Stomach (tissue), 9 donors: Measurements from ENCODE around the gene AXIN2. TPM values are rescaled to one million over a fixed set of nuclear protein-coding genes. Genes with fewer than 3 reads are reported as not detected.

ENCODE experiments used
- DNase-seq, 2 donors: peaks; one replicate each; pipeline versions ENCODE4 v3.0.0 to v3.0.0-alpha.2; 2013 to 2019
- H3K27ac ChIP-seq, 5 donors: fragments of 200-600 bp in 4 of 5; sonication (generic) in 4 of 5; one replicate each; pipeline ENCODE4 v1.5.1; 2013 to 2019; ENCODE audit warnings: mild to moderate bottlenecking in 1 of 5, moderate library complexity in 1 of 5
- H3K27me3 ChIP-seq, 3 donors: fragments of 200-600 bp; sonication (generic); one replicate each; pipeline ENCODE4 v1.5.1; 2017 to 2019; ENCODE audit warnings: mixed run types in 1 of 3
- H3K36me3 ChIP-seq, 4 donors: fragments of 200-600 bp; sonication (generic); 1 replicate in 3 of 4; 2 replicates in 1 of 4; pipeline ENCODE4 v1.5.1; 2016 to 2019
- H3K4me1 ChIP-seq, 4 donors: fragments of 200-600 bp; sonication (generic); one replicate each; pipeline ENCODE4 v1.5.1; 2016 to 2019
- H3K4me3 ChIP-seq, 4 donors: fragments of 200-600 bp; sonication (generic) in 3 of 4; one replicate each; pipeline ENCODE4 v1.5.1; 2016 to 2019; ENCODE audit warnings: mild to moderate bottlenecking in 1 of 4
- H3K9me3 ChIP-seq, 4 donors: fragments of 200-600 bp; sonication (generic); one replicate each; pipeline ENCODE4 v1.5.1; 2016 to 2019
- EP300 ChIP-seq: sonication (generic); formaldehyde crosslinking; IDR thresholded peaks from one replicate; pipeline ENCODE4 v1.6.1; 2017; ENCODE audit warnings: antibody characterized with exemption
- POLR2A ChIP-seq, 4 donors: fragments of 450-650 bp; IDR thresholded peaks; one replicate each; pipeline ENCODE4 v1.6.1; 2016; ENCODE audit warnings: antibody characterized with exemption in 4 of 4, control low read depth in 2 of 4, mild to moderate bottlenecking in 1 of 4, moderate library complexity in 1 of 4
- POLR2AphosphoS5 ChIP-seq, 3 donors: sonication (generic); formaldehyde crosslinking; IDR thresholded peaks; one replicate each; pipeline ENCODE4 v1.6.1; 2016; ENCODE audit warnings: antibody characterized with exemption in 3 of 3
- WGBS, 5 donors: extraction: QIAGEN DNeasy Blood & Tissue Kit in 3 of 5; methylation state at CpG; one replicate each; pipeline versions ENCODE4 v1.1.5 to v1.1.7; 2013 to 2018; 5-methylcytosine and 5-hydroxymethylcytosine counted together
- intact Hi-C: fragments of 100-400 bp; cut with DNase I; formaldehyde crosslinking; loops from one replicate; pipeline ENCODE4 v1.15.1; 2023; ENCODE audit warnings: low total_unique reads
- polyA plus RNA-seq, 3 donors: library from polyadenylated mRNA; stranded (reverse); fragments of 200-250 nt; gene quantifications; one replicate each; pipeline ENCODE4 v1.2.3, GENCODE V29; 2013
- total RNA-seq, 5 donors: library from RNA; depleted of rRNA; stranded (reverse); fragments of >200 nt; gene quantifications; one replicate each; pipeline versions ENCODE4 v1.1.0 to v1.2.3, GENCODE V29; 2014 to 2016
- TF ChIP-seq, protein P1 (sequence below), 7 experiments: fragments of 450-650 bp in 4 of 7; fragments of 200-600 bp in 3 of 7; sonication (generic) in 3 of 7; IDR thresholded peaks; one replicate each; pipeline ENCODE4 v1.5.1; 2016 to 2019; ENCODE audit warnings: antibody characterized with exemption in 7 of 7, control low read depth in 2 of 7, mild to moderate bottlenecking in 1 of 7
- donor health status: healthy with polysubstance abuse.
- donor health status: Bipolar disorder and iron deficiency.
- donor health status: healthy.

AXIN2 gene
- total and polyA plus RNA-seq, 8 donors = 2.7 to 46.9 (median 12.0) TPM

DNA sequence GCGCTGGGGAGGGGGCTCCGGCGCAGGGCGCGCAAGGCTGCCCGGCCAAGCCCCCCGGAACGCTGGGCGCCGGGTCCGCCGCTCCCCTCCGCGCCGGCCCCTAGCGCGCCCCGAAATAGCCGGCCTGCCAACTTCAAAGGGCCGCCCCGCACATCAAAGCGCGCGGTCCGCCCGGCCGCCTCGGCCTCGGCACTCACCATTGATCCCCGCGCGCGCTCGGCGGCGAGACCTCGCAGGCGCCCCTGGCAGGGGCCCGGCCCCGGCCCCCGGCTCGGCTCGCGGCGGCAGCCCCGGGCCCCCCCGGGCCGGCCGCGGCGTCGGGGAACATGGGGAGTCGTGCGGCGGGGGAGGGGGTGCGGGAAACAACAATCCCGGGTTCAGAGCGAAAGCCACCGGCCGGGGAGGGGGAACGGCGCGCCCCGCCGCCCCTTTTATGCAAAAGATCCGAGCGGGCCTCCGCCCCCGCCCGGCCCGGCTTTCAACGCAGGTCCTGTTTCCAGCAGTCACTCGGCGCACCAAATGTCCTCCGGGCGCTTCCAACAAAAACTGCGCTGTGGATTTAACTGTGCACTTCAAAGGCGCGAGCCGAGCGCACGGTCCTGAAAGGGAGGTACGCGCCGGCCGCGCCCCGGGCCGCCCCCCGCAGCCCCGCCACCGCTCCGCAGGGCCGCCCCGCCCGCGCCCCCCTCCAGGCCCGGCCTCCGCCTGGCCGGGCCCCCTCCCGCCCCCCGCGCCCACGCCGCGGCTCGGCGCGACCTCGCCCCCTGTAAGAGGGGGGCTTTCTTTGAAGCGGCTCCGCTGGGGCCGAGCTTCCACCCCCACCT, 608 bp downstream of the AXIN2 start:
- TF ChIP-seq EP300 (no peak), POLR2AphosphoS5 (IDR thresholded peaks at IDR 0.05) (peak; percentile 36 to 61 (median 52)), POLR2A (IDR thresholded peaks at IDR 0.05) (no peak)
- TF ChIP-seq, protein P1, sequence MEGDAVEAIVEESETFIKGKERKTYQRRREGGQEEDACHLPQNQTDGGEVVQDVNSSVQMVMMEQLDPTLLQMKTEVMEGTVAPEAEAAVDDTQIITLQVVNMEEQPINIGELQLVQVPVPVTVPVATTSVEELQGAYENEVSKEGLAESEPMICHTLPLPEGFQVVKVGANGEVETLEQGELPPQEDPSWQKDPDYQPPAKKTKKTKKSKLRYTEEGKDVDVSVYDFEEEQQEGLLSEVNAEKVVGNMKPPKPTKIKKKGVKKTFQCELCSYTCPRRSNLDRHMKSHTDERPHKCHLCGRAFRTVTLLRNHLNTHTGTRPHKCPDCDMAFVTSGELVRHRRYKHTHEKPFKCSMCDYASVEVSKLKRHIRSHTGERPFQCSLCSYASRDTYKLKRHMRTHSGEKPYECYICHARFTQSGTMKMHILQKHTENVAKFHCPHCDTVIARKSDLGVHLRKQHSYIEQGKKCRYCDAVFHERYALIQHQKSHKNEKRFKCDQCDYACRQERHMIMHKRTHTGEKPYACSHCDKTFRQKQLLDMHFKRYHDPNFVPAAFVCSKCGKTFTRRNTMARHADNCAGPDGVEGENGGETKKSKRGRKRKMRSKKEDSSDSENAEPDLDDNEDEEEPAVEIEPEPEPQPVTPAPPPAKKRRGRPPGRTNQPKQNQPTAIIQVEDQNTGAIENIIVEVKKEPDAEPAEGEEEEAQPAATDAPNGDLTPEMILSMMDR (IDR thresholded peaks at IDR 0.05) = no peak
- H3K4me3 ChIP-seq = peak overlapping the region in 2 of 4 donors; percentile 95 to 96
- peaks cover 0 to 25% (median 0%) of the 10 kb centered on the region in 3 donors for H3K27me3 ChIP-seq
- WGBS, 5 donors = 0 to 1% (median 1%) methylated on average over 19 to 113 of the region's 113 CpGs
- no peaks in the 10 kb centered on the region for H3K9me3 ChIP-seq
- peaks cover 18 to 31% (median 26%) of the 10 kb centered on the region in 4 donors for H3K4me1 ChIP-seq
- intact Hi-C loops = no loop called here
- DNase-seq = peak; percentile 92 to 95
- H3K36me3 ChIP-seq = no peaks in the 10 kb centered on the region
- peak overlapping the region in 4 of 5 donors; percentile 92 to 95 (median 93) for H3K27ac ChIP-seq

DNA sequence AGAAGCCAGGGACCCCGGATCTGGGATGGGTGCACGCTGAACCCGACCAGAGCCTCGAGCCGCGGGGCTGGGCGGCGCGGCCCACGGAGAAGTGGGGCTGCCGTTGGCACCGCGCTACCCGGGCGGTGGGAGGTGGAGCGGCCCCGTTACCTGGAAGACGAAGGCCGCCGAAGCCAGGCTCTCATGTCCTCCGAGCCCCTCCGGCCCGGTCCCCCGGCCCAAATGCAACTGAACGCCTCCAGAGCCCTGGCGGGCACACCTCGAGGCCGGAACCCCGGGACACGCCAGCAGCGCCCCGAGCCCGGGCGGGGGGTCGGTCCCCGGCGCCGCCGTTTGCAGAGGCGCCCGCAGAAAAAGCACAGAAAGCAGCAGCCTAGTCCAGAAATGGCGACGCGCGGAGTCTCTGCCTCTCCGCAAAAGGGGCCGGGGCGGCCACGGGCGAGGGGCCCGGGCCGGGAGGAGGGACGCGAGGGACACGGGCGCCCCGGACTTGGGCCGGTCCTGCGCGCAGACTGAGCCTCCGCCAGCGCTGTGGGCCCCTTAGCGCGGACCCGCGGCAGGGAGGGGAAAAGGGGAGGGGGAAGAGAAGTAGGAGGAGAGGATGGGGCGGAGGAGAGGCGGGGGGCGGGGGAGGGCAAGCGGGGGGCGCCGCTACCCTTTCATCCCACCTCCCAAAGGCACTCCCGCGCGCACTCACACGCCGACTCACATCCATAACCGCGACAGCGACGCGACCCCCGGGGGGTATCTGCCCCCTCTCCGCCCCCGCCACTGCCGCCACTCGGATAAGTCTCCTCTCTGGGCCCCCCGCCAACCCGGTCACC, 1.4 kb downstream of the AXIN2 start:
- intact Hi-C loops = loop anchor here (10.0 kb wide), 1 partner anchor 235 kb away; no protein-coding TSS in a partner anchor
- peak overlapping the region in 2 of 4 donors; percentile 95 to 96 for H3K4me3 ChIP-seq

DNA sequence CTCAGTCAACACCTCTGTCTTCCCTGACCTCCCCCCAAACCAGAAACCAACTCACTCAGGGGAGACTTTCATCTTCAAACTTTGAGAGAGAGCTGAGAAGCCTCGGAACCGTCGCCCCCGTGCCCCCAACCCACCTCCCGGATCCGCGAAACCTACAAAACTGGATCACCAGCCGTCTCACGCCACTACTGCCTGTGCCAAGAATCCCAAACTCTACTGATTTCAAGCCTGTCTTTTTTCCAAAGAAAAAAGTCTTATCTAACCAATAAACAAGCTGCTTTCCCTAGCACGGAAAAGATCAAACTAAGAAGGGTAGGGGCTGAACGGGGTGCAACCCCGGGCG, 2.0 kb downstream of the AXIN2 start:
- Histone ChIP-seq H3K27me3 (peaks cover 0 to 25% (median 0%) of the 10 kb centered on the region in 3 donors), H3K36me3 (no peaks in the 10 kb centered on the region), H3K9me3 (no peaks in the 10 kb centered on the region), H3K4me3 (peak overlapping the region in 2 of 4 donors; percentile 95 to 96), H3K4me1 (peaks cover 11 to 27% (median 18%) of the 10 kb centered on the region in 4 donors), H3K27ac (peak overlapping the region in 4 of 5 donors; percentile 74 to 95 (median 92))
- TF ChIP-seq POLR2A (IDR thresholded peaks at IDR 0.05) (no peak), POLR2AphosphoS5 (IDR thresholded peaks at IDR 0.05) (no peak), EP300 (no peak)
- TF ChIP-seq, protein P1 (IDR thresholded peaks at IDR 0.05) = no peak
- DNase-seq = peak in 1 of 2 donors; percentile 40
- intact Hi-C loops = loop anchor here (10.0 kb wide), 1 partner anchor 235 kb away; no protein-coding TSS in a partner anchor
- 0 to 6% (median 2%) methylated on average over 13 of the region's 13 CpGs for WGBS, 5 donors

More for the DNA sequence above, 1.4 kb downstream of the AXIN2 start:
- no peaks in the 10 kb centered on the region for H3K9me3 ChIP-seq
- no peak for TF ChIP-seq EP300
- TF ChIP-seq POLR2A (IDR thresholded peaks at IDR 0.05) = no peak
- TF ChIP-seq POLR2AphosphoS5 (IDR thresholded peaks at IDR 0.05) = peak in 1 of 3 donors; percentile 7
- peaks cover 0 to 25% (median 0%) of the 10 kb centered on the region in 3 donors for H3K27me3 ChIP-seq
- peaks cover 16 to 27% (median 24%) of the 10 kb centered on the region in 4 donors for H3K4me1 ChIP-seq
- 0 to 1% (median 1%) methylated on average over 52 to 88 of the region's 89 CpGs for WGBS, 5 donors
- peak; percentile 30 to 84 for DNase-seq
- peak overlapping the region in 4 of 5 donors; percentile 92 to 95 (median 93) for H3K27ac ChIP-seq
- no peaks in the 10 kb centered on the region for H3K36me3 ChIP-seq

DNA sequence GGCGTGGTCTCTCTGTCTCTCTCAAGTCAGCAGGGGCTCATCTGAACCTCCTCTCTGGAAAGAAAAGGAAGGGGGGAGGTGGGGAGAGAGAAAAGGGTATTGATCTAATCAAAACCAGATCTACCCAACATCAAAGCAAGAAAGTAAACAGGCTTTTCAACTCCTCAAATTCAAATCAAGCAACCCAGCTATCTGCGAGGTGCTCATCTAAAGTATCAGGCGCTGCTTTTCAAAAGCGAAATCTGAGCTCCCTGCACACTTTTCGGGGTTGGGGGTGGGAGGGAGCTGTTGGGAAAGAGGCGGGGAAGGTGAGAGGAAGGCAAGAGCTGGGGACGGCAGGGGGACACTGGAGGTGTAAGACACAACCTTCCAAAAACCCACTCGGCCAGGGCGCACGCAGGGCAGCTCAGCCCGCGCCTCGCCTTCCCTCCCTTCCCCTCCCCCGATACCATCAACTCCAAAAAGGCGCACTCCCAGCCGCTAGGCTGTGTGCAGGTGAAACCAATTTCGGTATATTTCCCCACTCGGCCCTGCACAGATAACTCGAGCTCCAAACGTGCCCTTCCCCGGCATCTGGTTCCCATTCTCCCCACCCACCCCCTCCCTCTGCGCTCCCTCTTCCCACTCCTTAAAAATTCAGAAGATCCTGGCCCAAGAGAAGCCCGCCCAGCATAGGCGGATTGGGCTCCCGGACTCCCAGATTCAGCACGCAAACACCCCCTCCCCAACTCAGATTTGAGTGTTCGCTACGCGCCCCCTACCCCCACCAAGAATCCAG, 2.6 kb downstream of the AXIN2 start:
- H3K27ac ChIP-seq = peak overlapping the region in 4 of 5 donors; percentile 74 to 95 (median 92)
- peak overlapping the region in 2 of 4 donors; percentile 95 to 96 for H3K4me3 ChIP-seq
- WGBS, 5 donors = 7 to 23% (median 12%) methylated on average over 26 to 29 of the region's 29 CpGs

More for the DNA sequence above, 2.6 kb downstream of the AXIN2 start:
- TF ChIP-seq POLR2A (IDR thresholded peaks at IDR 0.05) = no peak
- TF ChIP-seq EP300 = no peak
- TF ChIP-seq, protein P1 (IDR thresholded peaks at IDR 0.05) = no peak
- TF ChIP-seq POLR2AphosphoS5 (IDR thresholded peaks at IDR 0.05) = no peak
- intact Hi-C loops = loop anchor here (10.0 kb wide), 1 partner anchor 236 kb away; no protein-coding TSS in a partner anchor
- Histone ChIP-seq H3K4me1 (peaks cover 8 to 27% (median 12%) of the 10 kb centered on the region in 4 donors), H3K36me3 (no peaks in the 10 kb centered on the region), H3K27me3 (peaks cover 0 to 25% (median 0%) of the 10 kb centered on the region in 3 donors), H3K9me3 (no peaks in the 10 kb centered on the region)
- peak in 1 of 2 donors; percentile 41 for DNase-seq
